GM15510 (cell line): ENCODE data around the gene MRPL34.

Experiments
- POLR2A ChIP-seq: IDR thresholded peaks from 3 replicates; pipeline ENCODE4 v1.6.1; 2011; ENCODE audit warnings: borderline replicate concordance; ENCODE audit not compliant: insufficient read length; ENCODE audit errors: extremely low read depth

Gene MRPL34

GRCh38 chr19:17279436-17279835, 26.2 kb upstream of the MRPL34 start:
- no peak for TF ChIP-seq POLR2A

- TF ChIP-seq POLR2A, result peak; percentile 47
Measured at GRCh38 chr19:17281391-17282304, 24.0 kb upstream of the MRPL34 start, which contains the start of gene ANKLE1. Gene ANKLE1 (plus strand): TSS chr19:17281901. CDS start chr19:17281921, 20 bp downstream.

DNA sequence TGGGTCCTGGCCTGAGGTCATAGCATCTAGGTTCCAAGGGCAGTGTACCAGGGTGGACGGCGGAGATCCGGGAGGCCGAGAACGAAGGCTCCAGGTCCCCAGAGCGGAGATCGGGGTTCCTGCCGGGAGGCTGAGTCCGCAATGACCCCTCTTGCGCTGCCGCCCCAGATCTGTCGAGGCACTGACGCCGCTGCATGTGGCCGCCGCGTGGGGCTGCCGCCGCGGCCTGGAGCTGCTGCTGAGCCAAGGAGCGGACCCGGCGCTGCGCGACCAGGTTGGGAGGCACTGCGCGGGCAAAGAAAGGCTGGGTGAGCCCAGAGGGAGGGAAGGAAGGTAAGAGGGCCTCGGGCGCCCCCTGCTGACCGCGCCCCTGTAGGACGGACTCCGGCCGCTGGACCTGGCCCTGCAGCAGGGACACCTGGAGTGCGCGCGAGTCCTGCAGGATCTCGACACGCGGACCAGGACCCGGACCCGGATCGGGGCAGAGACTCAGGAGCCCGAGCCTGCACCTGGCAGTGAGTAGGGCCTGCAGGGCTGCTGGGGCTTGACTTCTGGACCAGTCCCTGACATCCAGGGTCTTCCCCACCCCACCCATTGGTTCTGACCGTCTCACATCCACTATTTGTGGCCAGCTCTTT, 23.1 kb upstream of the MRPL34 start:
- TF ChIP-seq POLR2A, result peak; percentile 52

- no peak for TF ChIP-seq POLR2A
Measured at GRCh38 chr19:17283504-17283996, 22.1 kb upstream of the MRPL34 start.

DNA sequence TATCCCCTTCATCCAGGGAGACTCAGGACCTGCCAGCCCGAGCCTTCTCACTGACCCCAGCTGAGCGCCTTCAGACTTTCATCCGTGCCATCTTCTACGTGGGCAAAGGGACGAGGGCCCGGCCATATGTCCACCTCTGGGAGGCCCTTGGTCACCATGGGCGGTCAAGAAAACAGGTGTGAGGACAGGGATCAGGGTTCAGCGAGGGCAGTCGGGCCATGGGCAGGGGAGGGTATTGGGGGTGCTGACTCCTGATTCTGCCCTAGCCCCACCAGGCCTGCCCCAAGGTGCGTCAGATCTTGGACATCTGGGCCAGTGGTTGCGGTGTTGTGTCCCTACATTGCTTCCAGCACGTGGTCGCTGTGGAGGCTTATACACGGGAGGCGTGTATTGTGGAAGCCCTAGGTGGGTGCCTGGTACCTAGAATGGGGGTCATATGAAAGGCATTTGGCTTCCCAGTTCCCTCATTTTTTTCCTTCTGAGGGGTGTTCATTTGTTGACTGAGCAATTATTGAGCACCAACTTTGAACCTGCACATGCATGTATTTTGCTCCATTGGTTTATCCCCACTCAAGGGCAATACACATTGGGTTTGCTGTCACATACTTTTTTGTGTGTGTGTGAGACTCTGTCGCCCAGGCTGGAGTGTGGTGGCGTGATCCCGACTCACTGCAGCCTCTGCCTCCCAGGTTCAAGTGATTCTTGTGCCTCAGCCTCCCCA, 20.1 kb upstream of the MRPL34 start:
- TF ChIP-seq POLR2A, result no peak

DNA sequence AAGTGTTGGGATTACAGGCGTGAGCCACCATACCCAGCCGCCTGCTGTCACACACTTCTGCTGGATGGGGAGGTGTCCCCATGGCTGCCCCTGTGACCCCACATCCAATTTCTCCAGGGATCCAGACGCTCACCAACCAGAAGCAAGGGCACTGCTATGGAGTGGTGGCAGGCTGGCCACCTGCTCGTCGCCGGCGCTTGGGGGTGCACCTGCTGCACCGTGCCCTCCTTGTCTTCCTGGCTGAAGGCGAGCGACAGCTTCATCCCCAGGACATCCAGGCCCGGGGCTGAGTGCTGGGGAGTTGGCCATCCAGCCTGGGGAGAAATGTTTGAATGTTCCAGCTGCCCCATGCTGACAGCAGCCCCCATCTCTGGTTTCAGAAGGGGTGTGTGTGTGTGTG, 19.4 kb upstream of the MRPL34 start:
- no peak for TF ChIP-seq POLR2A

DNA sequence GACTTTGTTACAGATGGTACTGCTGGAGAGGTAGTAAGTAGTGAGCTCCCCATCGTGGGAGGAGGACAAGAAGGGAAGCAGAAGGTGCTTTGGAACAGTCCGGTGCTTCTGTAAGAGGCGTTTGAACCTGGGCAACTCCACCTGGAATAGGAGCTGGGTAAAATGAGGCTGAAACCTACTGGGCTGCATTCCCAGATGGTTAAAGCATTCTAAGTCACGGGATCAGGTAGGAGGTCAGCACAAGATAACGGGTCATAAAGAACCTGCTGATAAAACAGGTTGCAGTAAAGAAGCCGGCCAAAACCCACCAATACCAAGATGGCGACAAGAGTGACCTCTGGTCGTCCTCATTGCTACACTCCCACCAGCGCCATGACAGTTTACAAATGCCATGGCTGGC, 18.9 kb upstream of the MRPL34 start:
- TF ChIP-seq POLR2A, result no peak

DNA sequence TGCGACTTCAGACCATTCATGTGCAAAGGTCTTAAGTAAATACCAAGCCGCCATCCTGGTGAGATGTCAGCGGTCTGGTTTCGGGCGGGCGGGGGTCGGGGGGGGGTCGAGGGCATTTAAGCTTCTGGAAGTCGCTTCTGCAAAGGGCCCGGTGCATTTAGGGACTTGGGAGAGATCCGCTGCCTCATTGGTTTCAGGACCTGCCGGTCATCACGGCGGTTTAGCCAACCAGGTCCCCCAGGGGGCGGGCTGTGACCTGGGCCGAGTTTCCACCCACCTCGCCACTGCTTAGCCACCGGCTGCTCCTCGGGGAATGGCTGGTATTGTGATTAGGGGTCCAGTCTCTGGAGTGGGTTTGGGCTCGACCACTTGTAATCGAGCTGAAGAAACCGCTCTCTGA, 16.2 kb upstream of the MRPL34 start:
- TF ChIP-seq POLR2A, result no peak

DNA sequence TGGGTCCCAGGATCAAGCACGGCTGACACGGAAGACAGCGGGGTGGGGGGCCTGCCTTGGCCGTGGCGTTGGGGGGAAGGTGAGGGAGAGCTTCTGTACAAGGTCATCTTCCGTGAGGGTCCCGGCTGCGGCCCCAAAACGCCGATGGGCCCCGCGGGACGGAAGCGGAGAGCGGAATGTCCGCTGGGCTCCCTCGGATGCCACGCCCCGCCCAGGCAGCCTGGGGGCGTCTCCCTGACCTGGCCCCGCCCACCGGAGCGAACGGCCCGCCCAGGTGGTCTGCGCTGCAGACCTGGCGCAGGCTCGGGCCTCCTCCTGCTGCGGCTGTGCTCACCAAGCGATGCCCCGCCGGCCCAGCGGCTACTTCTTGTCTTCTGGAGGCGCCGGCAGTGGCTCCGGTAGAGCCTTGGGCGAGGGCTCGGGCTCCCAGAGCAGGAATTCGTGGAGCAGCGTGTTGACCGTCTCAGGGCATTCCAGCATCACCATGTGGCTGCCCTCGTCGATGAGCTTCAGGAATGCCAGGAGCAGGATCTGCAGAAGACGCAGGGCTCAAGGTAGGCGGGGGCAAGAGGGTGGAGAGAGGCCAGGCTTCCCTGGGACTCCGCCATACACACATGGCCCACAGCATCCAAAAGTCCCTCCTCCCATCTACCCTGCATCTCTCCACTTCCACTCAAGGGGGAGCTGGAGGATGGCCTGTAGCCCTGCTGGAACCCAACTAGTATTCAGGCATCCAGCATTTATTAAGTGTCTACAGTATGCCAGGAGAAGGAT, 13.2 kb upstream of the MRPL34 start:
- TF ChIP-seq POLR2A, result peak; percentile 64

DNA sequence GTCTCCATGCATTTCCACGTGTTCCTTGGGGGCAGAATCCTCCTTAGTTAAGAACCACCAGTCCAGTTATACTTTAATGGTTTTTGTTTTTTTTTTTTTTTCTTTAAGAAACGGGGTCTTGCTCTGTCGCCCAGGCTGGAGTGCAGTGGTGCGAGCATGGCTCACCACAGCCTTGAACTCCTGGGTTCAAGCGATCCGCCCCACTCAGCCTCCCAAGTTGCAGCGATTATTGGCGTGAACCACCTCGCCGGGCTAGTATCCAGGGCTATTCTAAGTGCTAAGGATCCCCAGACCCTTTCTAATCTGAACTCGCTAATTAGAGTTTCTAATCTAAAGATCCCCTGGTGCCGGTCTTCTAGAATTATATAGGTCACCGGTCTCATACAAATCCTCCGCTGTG, 12.1 kb upstream of the MRPL34 start:
- TF ChIP-seq POLR2A, result no peak

DNA sequence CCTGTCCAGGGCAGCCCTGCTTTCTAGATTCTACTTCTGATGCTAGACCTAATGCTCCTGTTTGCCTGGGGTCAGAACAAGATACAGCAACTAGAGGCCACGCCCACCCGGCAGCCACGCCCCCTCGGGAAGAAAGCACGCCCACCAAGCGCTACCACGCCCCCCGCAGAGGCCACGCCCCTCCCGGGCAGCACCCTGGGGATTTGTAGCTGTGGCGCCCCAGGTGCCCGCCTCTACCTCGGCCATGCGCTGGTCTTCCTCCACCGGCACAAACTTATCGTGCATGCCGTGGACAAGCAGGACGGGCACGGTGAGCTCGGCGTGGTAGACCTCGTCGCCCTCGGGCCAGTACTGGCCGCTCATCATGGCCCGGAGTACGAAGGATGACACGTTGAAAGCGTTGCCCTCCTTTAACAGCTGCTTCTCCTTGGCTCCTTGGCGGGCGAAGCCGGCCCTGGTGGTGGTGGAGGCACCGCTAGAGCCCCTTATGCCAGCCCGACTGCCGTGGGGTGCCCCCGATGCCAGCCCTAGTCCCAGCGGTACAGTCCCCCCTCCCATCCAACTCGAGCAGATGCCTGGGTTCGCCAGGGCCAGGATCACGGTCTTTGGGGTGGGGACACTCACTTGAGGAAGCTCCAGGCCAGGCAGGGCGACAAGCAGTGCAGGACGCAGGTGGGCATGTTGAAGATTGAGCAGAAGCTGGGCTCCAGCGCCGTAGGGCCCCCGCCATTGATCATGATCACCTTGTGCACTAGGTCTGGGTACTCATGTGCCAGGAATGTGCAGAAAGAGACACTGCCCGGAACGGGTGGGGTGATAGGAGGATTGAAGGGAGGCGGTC, 11.4 kb upstream of the MRPL34 start:
- TF ChIP-seq POLR2A, result no peak

DNA sequence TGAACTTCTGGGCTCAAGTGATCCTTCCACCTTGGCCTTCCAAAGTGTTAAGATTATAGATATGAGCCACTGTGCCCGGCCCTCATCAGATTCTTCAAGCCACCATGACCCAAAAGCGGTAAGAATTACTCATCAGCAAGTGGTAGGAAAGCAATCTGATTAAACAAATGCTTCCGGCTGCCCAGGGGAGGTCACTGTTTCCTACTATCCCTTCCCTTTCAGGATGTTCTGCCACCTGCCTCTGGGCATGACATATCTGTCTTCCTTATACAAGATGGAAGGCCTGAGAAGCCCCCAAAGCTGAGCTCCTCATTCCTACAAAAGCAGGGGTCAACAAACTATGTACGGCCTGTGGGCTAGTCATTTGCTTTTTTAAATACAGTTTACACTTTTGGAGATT, 9.4 kb upstream of the MRPL34 start:
- TF ChIP-seq POLR2A, result no peak

DNA sequence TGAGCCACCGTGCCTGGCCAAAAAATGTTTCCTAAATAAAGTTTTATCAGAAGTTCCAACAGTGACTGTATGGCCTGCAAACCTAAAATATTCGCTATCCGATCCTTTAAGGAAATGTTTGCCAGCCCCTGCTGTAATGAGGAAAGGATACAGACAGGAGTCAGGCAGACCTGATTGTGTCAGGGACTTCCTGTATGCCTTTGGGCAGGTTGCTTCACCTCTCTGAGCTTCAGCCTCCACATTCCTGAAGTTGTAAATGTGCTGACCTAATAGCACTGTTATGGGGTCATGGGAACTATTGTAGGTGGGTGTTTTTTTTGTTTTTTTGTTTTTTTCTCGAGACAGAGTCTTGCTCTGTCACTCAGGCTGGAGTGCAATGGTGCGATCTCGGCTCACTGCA, 8.7 kb upstream of the MRPL34 start:
- TF ChIP-seq POLR2A, result no peak
